ENCODE data around the gene RHOBTB3. TPM values are rescaled to one million over a fixed set of nuclear protein-coding genes. Genes with fewer than 3 reads are reported as not detected.

RHOBTB3 gene
- total RNA-seq, 1 experiment from 2014 or later = 6.8 TPM

DNA sequence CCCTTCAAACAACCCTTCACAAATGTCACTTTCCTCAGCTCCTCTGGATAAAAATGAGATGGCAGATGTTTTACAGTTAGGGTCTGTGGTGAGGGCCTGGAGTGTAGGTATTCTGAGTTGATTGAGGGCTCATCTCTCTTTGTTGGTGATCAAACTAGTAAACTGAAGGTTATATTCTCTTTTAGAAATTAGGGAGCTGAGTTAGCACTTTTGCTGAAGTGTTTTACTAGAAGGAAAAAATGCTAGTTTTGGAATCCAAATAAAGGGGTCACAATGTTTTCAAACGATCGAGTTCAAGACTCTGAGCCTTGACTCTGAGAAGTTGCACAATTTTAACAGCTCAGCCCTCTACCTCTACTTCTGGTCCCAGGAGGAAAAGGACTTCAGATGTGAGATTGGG, 23.4 kb downstream of the RHOBTB3 start:
- Mint-ChIP-seq H3K9me3 (no peaks in the 10 kb centered on the region), H3K27me3 (ENCODE audit: low read depth) (no peaks in the 10 kb centered on the region)

More for the DNA sequence above, 23.4 kb downstream of the RHOBTB3 start:
- H3K27ac Mint-ChIP-seq = no peak overlapping the region
- Histone ChIP-seq H4K5ac (ENCODE audit: insufficient read length, low read depth, low read length) (no peak overlapping the region), H2AK5ac (ENCODE audit: insufficient read length, low read length) (no peak overlapping the region), H2BK5ac (ENCODE audit: insufficient read length, low read length) (no peak overlapping the region), H2AFZ (ENCODE audit: low read length) (no peak overlapping the region), H3K56ac (ENCODE audit: insufficient read length, low read depth, low read length) (no peak overlapping the region), H3K9ac (ENCODE audit: extremely low read depth, insufficient read length, low read length) (no peak overlapping the region), H3K27ac (ENCODE audit: insufficient read length, low read depth, low read length) (no peak overlapping the region), H4K8ac (replicated peaks; ENCODE audit: insufficient read length, low read depth, low read length) (no peak overlapping the region), H3K23ac (ENCODE audit: insufficient read length, low read depth, low read length) (no peak overlapping the region), H3K4me1 (ENCODE audit: insufficient read depth, low read length) (no peaks in the 10 kb centered on the region), H2BK12ac (ENCODE audit: insufficient read length, low read depth, low read length) (no peak overlapping the region), H3K14ac (ENCODE audit: insufficient read depth, low read length) (no peak overlapping the region), H3K79me1 (ENCODE audit: insufficient read depth, low read depth, low read length, poor library complexity, severe bottlenecking) (no peaks in the 10 kb centered on the region), H3K79me2 (ENCODE audit: insufficient read depth, low read length) (no peaks in the 10 kb centered on the region), H3T11ph (ENCODE audit: low read length) (no peak overlapping the region), H3K18ac (ENCODE audit: insufficient read length, low read depth, low read length) (no peak overlapping the region), H3K23me2 (ENCODE audit: insufficient read length, low read depth, low read length, poor library complexity, severe bottlenecking) (no peaks in the 10 kb centered on the region), H3K9me3 (ENCODE audit: control insufficient read depth, low read depth, low read length) (no peaks in the 10 kb centered on the region), H4K20me1 (ENCODE audit: control insufficient read depth, insufficient read depth, insufficient read length) (no peaks in the 10 kb centered on the region), H3K4ac (ENCODE audit: low read depth, low read length) (no peak overlapping the region), H4K91ac (ENCODE audit: insufficient read length, low read depth, low read length) (no peak overlapping the region), H3K4me2 (ENCODE audit: insufficient read depth, insufficient read length, low read length) (no peak overlapping the region), H2BK120ac (ENCODE audit: low read depth, low read length, poor library complexity, severe bottlenecking) (no peak overlapping the region), H2BK20ac (ENCODE audit: low read depth, low read length, poor library complexity, severe bottlenecking) (no peak overlapping the region), H2BK15ac (ENCODE audit: low read depth, low read length) (no peak overlapping the region), H3K27me3 (ENCODE audit: insufficient read depth, low read length) (no peaks in the 10 kb centered on the region)
- no CpG with 5 or more reads among the region's 2 CpGs for WGBS (ENCODE audit: extremely low coverage, insufficient read length, low lambda C conversion rate)
- no peak for DNase-seq
- peaks cover 0 to 7% (median 0%) of the 10 kb centered on the region in 3 experiments; a peak in 3 of 7 replicates for H3K36me3 Mint-ChIP-seq (ENCODE audit: insufficient read depth in 1 of 3, low read depth in 3 of 3)
- TF ChIP-seq, protein P1, sequence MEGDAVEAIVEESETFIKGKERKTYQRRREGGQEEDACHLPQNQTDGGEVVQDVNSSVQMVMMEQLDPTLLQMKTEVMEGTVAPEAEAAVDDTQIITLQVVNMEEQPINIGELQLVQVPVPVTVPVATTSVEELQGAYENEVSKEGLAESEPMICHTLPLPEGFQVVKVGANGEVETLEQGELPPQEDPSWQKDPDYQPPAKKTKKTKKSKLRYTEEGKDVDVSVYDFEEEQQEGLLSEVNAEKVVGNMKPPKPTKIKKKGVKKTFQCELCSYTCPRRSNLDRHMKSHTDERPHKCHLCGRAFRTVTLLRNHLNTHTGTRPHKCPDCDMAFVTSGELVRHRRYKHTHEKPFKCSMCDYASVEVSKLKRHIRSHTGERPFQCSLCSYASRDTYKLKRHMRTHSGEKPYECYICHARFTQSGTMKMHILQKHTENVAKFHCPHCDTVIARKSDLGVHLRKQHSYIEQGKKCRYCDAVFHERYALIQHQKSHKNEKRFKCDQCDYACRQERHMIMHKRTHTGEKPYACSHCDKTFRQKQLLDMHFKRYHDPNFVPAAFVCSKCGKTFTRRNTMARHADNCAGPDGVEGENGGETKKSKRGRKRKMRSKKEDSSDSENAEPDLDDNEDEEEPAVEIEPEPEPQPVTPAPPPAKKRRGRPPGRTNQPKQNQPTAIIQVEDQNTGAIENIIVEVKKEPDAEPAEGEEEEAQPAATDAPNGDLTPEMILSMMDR (conservative IDR thresholded peaks at IDR 0.05) = no peak
- H3K4me1 Mint-ChIP-seq = peaks cover 0 to 3% of the 10 kb centered on the region in 2 experiments; a peak in 1 of 4 replicates
- H3K4me3 Mint-ChIP-seq = no peak overlapping the region
